SK-N-SH treated with all-trans-retinoic acid at 6 μM for 48 hours (cell line): ENCODE data around the gene DAB2IP.

ENCODE experiments used
- ATAC-seq: fragments of 200-7000 bp; cut with Tn5 transposase; 3 replicates; pipeline ENCODE4 v1.9.1; 2020; ENCODE audit warnings: mild to moderate bottlenecking, moderate library complexity
- ARNTL ChIP-seq: fragments of 450-650 bp; formaldehyde crosslinking; IDR thresholded peaks from 2 replicates; pipeline ENCODE4 v1.5.0; 2020; ENCODE audit warnings: low read depth, mild to moderate bottlenecking, moderate library complexity, borderline replicate concordance
- BACH2 ChIP-seq: fragments of 250-450 bp; sonication (Bioruptor Pico); IDR thresholded peaks from 2 replicates; pipeline ENCODE4 v1.9.0; 2021; ENCODE audit warnings: mild to moderate bottlenecking, borderline replicate concordance
- CSDC2 ChIP-seq: fragments of 250-450 bp; sonication (Bioruptor Pico); IDR thresholded peaks from 2 replicates; pipeline ENCODE4 v1.5.0; 2020; ENCODE audit warnings: mild to moderate bottlenecking, moderate library complexity
- GLIS3 ChIP-seq: fragments of 250-450 bp; sonication (Bioruptor Pico); IDR thresholded peaks from 2 replicates; pipeline ENCODE4 v1.5.0; 2020; ENCODE audit warnings: mild to moderate bottlenecking, moderate library complexity
- ISL1 ChIP-seq: fragments of 250-450 bp; sonication (Bioruptor Pico); IDR thresholded peaks from 2 replicates; pipeline ENCODE4 v2.1.2; 2022; ENCODE audit warnings: mild to moderate bottlenecking, moderate library complexity
- OSR1 ChIP-seq: fragments of 250-450 bp; sonication (Bioruptor Pico); IDR thresholded peaks from 2 replicates; pipeline ENCODE4 v1.8.0; 2022; ENCODE audit warnings: moderate library complexity, mild to moderate bottlenecking, inconsistent platforms
- PPARA ChIP-seq: fragments of 250-450 bp; sonication (Bioruptor Pico); IDR thresholded peaks from 2 replicates; pipeline ENCODE4 v1.5.0; 2020; ENCODE audit warnings: mild to moderate bottlenecking, borderline replicate concordance
- RARB ChIP-seq: fragments of 250-450 bp; sonication (Bioruptor Pico); IDR thresholded peaks from 2 replicates; pipeline ENCODE4 v1.8.0; 2021; ENCODE audit warnings: mild to moderate bottlenecking, moderate library complexity
- ZC3H10 ChIP-seq: fragments of 250-450 bp; sonication (Bioruptor Pico); IDR thresholded peaks from 2 replicates; pipeline ENCODE4 v1.5.1; 2021; ENCODE audit warnings: mild to moderate bottlenecking, moderate library complexity
- ZFP30 ChIP-seq: fragments of 450-650 bp; formaldehyde crosslinking; IDR thresholded peaks from 2 replicates; pipeline ENCODE4 v1.5.0; 2022; ENCODE audit warnings: mild to moderate bottlenecking, moderate library complexity
- ZNF70 ChIP-seq: fragments of 450-650 bp; formaldehyde crosslinking; IDR thresholded peaks from 2 replicates; pipeline ENCODE4 v1.5.0; 2020; ENCODE audit warnings: mild to moderate bottlenecking, moderate library complexity
- TF ChIP-seq, protein P1 (sequence below): fragments of 250-450 bp; sonication (Bioruptor Pico); IDR thresholded peaks from 2 replicates; pipeline ENCODE4 v1.5.1; 2020; ENCODE audit warnings: low read depth, mild to moderate bottlenecking, moderate library complexity
- TF ChIP-seq, protein P2 (sequence below): fragments of 250-450 bp; sonication (Bioruptor Pico); IDR thresholded peaks from 2 replicates; pipeline ENCODE4 v1.8.0; 2020; ENCODE audit warnings: mild to moderate bottlenecking, moderate library complexity, borderline replicate concordance
- TF ChIP-seq, protein P3 (sequence below): fragments of 250-450 bp; sonication (Bioruptor Pico); IDR thresholded peaks from 2 replicates; pipeline ENCODE4 v1.5.0; 2020; ENCODE audit warnings: mild to moderate bottlenecking, moderate library complexity
- TF ChIP-seq, protein P4 (sequence below): fragments of 250-450 bp; sonication (Bioruptor Pico); IDR thresholded peaks from 2 replicates; pipeline ENCODE4 v1.5.1; 2021; ENCODE audit warnings: mild to moderate bottlenecking, moderate library complexity

Gene DAB2IP

DNA sequence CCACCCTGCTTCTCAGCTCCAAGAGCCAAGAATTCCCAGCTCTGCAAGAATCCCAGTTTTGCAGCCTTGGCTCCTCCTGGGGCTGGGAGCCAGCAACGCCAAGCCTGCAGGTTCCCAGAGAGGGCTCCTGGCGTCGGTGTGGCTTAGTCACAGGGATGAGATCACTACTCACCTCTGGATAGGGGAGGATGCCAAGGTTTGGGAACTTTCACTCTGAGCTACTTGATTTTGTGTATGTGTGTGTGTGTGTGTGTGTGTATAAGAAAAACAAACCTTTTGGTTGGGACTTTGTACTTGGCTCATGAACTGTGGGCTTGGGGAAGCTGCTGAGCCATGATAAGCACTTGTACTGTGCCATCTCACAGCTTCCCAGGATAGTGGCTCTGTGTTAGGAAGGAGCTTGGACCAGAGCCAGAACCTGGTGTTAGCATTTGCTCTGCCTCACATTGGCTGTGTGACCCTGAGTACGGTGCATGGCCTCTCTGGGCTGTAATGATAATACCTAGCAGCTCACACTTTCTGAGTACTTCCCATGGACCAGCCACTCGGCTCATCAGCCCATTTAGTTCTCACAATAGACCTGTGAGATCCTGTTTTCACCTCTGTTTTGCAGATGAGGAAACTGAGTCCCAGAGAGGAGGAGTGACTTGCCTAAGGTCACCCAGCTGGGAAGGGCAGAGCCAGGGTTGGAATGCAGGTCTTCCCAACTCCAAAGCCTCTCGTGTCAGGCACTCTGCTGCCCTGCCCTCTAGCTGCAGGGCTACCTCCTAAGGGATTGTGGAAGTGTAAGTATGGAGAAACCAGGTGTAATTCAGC lies 41.4 kb upstream of the DAB2IP start:
- TF ChIP-seq ARNTL (CRISPR knock-in tag), result no peak
- TF ChIP-seq PPARA (CRISPR knock-in tag), result no peak
- TF ChIP-seq, protein P1, sequence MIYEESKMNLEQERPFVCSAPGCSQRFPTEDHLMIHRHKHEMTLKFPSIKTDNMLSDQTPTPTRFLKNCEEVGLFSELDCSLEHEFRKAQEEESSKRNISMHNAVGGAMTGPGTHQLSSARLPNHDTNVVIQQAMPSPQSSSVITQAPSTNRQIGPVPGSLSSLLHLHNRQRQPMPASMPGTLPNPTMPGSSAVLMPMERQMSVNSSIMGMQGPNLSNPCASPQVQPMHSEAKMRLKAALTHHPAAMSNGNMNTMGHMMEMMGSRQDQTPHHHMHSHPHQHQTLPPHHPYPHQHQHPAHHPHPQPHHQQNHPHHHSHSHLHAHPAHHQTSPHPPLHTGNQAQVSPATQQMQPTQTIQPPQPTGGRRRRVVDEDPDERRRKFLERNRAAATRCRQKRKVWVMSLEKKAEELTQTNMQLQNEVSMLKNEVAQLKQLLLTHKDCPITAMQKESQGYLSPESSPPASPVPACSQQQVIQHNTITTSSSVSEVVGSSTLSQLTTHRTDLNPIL (CRISPR knock-in tag), result peak; percentile 69
- TF ChIP-seq, protein P2, sequence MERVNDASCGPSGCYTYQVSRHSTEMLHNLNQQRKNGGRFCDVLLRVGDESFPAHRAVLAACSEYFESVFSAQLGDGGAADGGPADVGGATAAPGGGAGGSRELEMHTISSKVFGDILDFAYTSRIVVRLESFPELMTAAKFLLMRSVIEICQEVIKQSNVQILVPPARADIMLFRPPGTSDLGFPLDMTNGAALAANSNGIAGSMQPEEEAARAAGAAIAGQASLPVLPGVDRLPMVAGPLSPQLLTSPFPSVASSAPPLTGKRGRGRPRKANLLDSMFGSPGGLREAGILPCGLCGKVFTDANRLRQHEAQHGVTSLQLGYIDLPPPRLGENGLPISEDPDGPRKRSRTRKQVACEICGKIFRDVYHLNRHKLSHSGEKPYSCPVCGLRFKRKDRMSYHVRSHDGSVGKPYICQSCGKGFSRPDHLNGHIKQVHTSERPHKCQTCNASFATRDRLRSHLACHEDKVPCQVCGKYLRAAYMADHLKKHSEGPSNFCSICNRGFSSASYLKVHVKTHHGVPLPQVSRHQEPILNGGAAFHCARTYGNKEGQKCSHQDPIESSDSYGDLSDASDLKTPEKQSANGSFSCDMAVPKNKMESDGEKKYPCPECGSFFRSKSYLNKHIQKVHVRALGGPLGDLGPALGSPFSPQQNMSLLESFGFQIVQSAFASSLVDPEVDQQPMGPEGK (CRISPR knock-in tag), result 0 out of 2 replicates have a peak, but pooled peaks have one; percentile 39
- TF ChIP-seq, protein P3, sequence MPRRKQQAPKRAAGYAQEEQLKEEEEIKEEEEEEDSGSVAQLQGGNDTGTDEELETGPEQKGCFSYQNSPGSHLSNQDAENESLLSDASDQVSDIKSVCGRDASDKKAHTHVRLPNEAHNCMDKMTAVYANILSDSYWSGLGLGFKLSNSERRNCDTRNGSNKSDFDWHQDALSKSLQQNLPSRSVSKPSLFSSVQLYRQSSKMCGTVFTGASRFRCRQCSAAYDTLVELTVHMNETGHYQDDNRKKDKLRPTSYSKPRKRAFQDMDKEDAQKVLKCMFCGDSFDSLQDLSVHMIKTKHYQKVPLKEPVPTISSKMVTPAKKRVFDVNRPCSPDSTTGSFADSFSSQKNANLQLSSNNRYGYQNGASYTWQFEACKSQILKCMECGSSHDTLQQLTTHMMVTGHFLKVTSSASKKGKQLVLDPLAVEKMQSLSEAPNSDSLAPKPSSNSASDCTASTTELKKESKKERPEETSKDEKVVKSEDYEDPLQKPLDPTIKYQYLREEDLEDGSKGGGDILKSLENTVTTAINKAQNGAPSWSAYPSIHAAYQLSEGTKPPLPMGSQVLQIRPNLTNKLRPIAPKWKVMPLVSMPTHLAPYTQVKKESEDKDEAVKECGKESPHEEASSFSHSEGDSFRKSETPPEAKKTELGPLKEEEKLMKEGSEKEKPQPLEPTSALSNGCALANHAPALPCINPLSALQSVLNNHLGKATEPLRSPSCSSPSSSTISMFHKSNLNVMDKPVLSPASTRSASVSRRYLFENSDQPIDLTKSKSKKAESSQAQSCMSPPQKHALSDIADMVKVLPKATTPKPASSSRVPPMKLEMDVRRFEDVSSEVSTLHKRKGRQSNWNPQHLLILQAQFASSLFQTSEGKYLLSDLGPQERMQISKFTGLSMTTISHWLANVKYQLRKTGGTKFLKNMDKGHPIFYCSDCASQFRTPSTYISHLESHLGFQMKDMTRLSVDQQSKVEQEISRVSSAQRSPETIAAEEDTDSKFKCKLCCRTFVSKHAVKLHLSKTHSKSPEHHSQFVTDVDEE (CRISPR knock-in tag), result no peak
- TF ChIP-seq ISL1 (CRISPR knock-in tag), result peak; percentile 69
- TF ChIP-seq RARB (CRISPR knock-in tag), result no peak
- peak; percentile 68 for ATAC-seq

DNA sequence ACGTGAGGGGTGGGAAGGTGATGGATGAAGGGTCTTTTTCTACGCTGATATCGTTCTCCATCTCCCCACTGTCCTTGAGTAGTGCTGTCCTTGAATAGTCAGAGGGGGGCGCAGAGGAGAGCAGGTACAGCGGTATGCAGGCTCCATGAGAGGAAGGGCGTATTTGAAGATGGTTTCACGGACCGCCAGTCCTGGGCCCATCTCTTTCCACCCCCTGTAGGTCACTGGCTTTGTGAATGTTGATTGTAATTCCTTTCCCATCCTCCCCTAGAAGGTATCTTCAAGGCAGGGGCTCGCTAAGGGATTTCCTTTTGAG lies 40.8 kb upstream of the DAB2IP start:
- no peak for TF ChIP-seq OSR1 (CRISPR knock-in tag)
- TF ChIP-seq PPARA (CRISPR knock-in tag), result no peak
- no peak for TF ChIP-seq GLIS3 (CRISPR knock-in tag)
- TF ChIP-seq CSDC2 (CRISPR knock-in tag), result no peak
- no peak for ATAC-seq

DNA sequence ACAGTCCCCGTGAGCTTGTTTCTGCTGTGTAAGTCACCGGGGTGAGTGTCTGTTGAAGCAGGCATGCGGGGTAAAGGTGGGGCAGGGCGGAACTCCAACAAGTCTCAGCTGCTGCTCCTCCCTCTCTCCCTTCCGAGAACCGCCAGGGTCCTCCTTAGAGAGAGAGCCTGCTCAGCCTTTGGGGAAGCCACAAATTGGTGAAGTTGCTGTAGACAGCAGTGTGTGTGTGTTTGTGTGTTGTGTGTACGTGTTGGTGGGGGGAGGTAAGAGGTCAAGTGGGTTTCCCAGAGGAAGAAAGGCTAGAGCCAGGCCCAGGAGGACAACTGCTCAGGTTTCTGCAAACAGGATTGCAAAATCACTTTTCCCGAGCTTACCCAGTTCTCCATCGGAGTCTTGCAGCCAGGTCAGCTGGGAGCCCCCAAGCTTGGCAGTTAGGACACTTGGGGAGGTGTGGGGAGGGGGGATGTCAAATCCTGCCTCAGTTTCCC lies 38.9 kb upstream of the DAB2IP start:
- ATAC-seq, result no peak
- TF ChIP-seq ARNTL (CRISPR knock-in tag) (no peak), ZNF70 (CRISPR knock-in tag) (no peak), CSDC2 (CRISPR knock-in tag) (no peak), RARB (CRISPR knock-in tag) (no peak), BACH2 (CRISPR knock-in tag) (no peak), ZFP30 (CRISPR knock-in tag) (no peak), ISL1 (CRISPR knock-in tag) (no peak), ZC3H10 (no peak), GLIS3 (CRISPR knock-in tag) (no peak), PPARA (CRISPR knock-in tag) (no peak)
- TF ChIP-seq, protein P4, sequence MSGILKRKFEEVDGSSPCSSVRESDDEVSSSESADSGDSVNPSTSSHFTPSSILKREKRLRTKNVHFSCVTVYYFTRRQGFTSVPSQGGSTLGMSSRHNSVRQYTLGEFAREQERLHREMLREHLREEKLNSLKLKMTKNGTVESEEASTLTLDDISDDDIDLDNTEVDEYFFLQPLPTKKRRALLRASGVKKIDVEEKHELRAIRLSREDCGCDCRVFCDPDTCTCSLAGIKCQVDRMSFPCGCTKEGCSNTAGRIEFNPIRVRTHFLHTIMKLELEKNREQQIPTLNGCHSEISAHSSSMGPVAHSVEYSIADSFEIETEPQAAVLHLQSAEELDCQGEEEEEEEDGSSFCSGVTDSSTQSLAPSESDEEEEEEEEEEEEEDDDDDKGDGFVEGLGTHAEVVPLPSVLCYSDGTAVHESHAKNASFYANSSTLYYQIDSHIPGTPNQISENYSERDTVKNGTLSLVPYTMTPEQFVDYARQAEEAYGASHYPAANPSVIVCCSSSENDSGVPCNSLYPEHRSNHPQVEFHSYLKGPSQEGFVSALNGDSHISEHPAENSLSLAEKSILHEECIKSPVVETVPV (CRISPR knock-in tag), result no peak
- TF ChIP-seq, protein P2 (CRISPR knock-in tag), result no peak
